Spleen (tissue), 7 donors: Measurements from ENCODE around the gene OR13A1.

Source experiments
- CTCF ChIP-seq, 11 experiments: fragments of 200-600 bp in 7 of 11; fragments of 450-650 bp in 4 of 11; sonication (generic) in 4 of 11; IDR thresholded peaks in 8 of 11; conservative IDR thresholded peaks in 3 of 11; 1 replicate in 7 of 11; 2 replicates in 4 of 11; pipeline versions ENCODE4 v1.4.0 to v1.8.0; 2016 to 2021; ENCODE audit warnings: antibody characterized with exemption in 11 of 11, inconsistent platforms in 4 of 11, mild to moderate bottlenecking in 1 of 11
- POLR2AphosphoS5 ChIP-seq, 3 donors: sonication (generic); formaldehyde crosslinking; IDR thresholded peaks; one replicate each; pipeline ENCODE4 v1.5.1; 2017; ENCODE audit warnings: antibody characterized with exemption in 3 of 3
- donor health status: DM: no; HTN: no; CAD: no; lungs with moderate emphysema.
- donor health status: DM: no; HTN: no; CAD: no.
- donor health status: DM: no; HTN: no; CAD: no.

- TF ChIP-seq CTCF (IDR thresholded peaks at IDR 0.05 in 8 of 11, conservative IDR thresholded peaks at IDR 0.05 in 3 of 11): no peak
- TF ChIP-seq POLR2AphosphoS5 (IDR thresholded peaks at IDR 0.05): no peak
These were observed 60.5 kb downstream of the OR13A1 start for GRCh38 chr10:45254892-45255291.
